BLaER1 treated with 17β-estradiol and CSF1 and Interleukin-3, amounts not matched to agents 10 nM and 100 nM (cell line): ENCODE measurements around the gene DIPK2B.

Experiments used
- H3K27ac ChIP-seq, 11 experiments: shearing (Covaris generic); formaldehyde crosslinking; 2 replicates each; pipeline ENCODE4 v1.8.1; 2022
- H3K27me3 ChIP-seq, 11 experiments: shearing (Covaris generic); formaldehyde crosslinking; 2 replicates each; pipeline ENCODE4 v1.8.1; 2022
- H3K36me3 ChIP-seq, 11 experiments: shearing (Covaris generic); formaldehyde crosslinking; 2 replicates each; pipeline ENCODE4 v1.8.1; 2022
- H3K4me1 ChIP-seq, 10 experiments: shearing (Covaris generic); formaldehyde crosslinking; 2 replicates each; pipeline ENCODE4 v1.8.1; 2022
- H3K4me2 ChIP-seq, 11 experiments: shearing (Covaris generic); formaldehyde crosslinking; 2 replicates each; pipeline ENCODE4 v1.8.1; 2022
- H3K4me3 ChIP-seq, 10 experiments: shearing (Covaris generic); formaldehyde crosslinking; 2 replicates each; pipeline ENCODE4 v1.8.1; 2022
- H3K9ac ChIP-seq, 11 experiments: shearing (Covaris generic); formaldehyde crosslinking; 2 replicates each; pipeline ENCODE4 v1.8.1; 2022
- H3K9me3 ChIP-seq, 11 experiments: shearing (Covaris generic); formaldehyde crosslinking; replicated peaks in 1 of 11; 2 replicates each; pipeline ENCODE4 v1.8.1; 2022
- H4K20me1 ChIP-seq, 11 experiments: shearing (Covaris generic); formaldehyde crosslinking; 2 replicates each; pipeline ENCODE4 v1.8.1; 2022
- Cebpa-rat ChIP-seq, 11 experiments: shearing (Covaris generic); IDR thresholded peaks; 2 replicates each; pipeline ENCODE4 v1.8.1; 2022

DIPK2B gene

DNA sequence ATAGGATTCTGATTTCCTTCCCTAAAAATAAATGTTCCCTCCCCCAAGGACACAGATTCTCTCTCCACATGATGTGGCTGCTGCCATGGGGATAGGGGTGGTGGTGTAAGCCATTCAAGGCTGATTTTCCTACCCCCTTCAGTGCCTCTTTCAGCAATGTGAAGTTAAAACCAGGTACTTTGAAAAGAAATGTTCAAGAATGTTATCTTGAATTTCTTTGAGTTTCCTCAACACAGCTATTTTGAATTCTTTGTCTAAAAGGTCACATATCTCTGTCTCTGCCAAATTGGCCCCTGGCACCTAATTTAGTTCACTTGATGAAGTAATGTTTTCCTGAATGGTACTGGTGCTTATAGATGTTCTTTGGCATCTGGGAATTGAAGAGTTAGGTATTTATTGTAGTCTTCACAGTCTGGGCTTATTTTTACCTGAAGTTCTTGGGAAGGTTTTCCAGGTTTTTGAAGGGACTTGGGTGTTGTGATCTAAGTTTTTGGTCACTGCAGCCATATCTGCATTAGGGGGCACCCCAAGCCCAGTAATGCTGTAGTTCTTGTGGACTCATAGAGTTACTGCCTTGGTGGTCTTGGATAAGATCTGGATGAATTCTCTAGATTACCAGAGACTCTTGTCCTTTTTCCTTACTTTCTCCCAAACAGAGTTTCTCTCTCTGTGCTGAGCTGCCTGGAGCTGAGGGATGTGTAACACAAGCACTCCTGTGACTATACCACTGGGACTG is 7.6 kb upstream of the DIPK2B start:
- TF ChIP-seq Cebpa-rat (IDR thresholded peaks at IDR 0.05): no peak
- no peak overlapping the region for H3K4me3 ChIP-seq
- H3K4me2 ChIP-seq: peak overlapping the region in 5 of 11 experiments; percentile 8 to 46 (median 24); a peak in 8 of 22 replicates
- H3K27ac ChIP-seq: no peak overlapping the region
- H3K36me3 ChIP-seq: no peaks in the 10 kb centered on the region
- H3K27me3 ChIP-seq: no peaks in the 10 kb centered on the region
- no peak overlapping the region for H3K9ac ChIP-seq
- H3K4me1 ChIP-seq: peaks cover 0 to 12% (median 7%) of the 10 kb centered on the region in 10 experiments; a peak in 11 of 20 replicates
- H4K20me1 ChIP-seq: no peaks in the 10 kb centered on the region
- peaks cover 33 to 63% (median 55%) of the 10 kb centered on the region in 11 experiments for H3K9me3 ChIP-seq

DNA sequence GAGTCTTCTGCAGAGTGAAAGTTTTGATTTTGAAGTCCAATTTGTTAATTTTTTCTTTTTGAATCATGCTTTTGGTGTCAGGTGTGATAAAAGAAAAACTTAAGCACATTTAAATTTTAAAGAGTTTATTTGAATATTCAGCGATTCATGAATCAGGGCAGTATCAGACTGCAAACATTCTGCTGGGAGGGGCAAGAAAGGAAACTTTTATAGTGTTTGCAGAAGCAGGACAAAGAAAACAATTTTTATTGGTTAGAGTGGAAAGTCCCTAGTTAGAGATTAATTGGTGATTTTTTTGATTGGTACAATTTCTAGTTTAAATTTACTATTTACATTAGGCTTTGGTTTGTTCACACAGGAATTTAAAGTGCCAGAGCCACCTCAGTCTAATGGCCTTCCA is 1.5 kb upstream of the DIPK2B start:
- Histone ChIP-seq H3K27me3 (peaks cover 0 to 9% (median 0%) of the 10 kb centered on the region in 11 experiments; a peak in 4 of 22 replicates), H3K36me3 (no peaks in the 10 kb centered on the region), H3K4me1 (0 out of 20 replicates have a peak, but pooled peaks cover 0 to 8% (median 0%) of the 10 kb centered on the region in 10 experiments), H3K4me2 (no peak overlapping the region), H3K27ac (no peak overlapping the region), H3K4me3 (no peak overlapping the region), H4K20me1 (no peaks in the 10 kb centered on the region), H3K9ac (no peak overlapping the region), H3K9me3 (peaks cover 13 to 22% (median 18%) of the 10 kb centered on the region in 11 experiments; a peak in 21 of 22 replicates)
- TF ChIP-seq Cebpa-rat (IDR thresholded peaks at IDR 0.05): no peak

DNA sequence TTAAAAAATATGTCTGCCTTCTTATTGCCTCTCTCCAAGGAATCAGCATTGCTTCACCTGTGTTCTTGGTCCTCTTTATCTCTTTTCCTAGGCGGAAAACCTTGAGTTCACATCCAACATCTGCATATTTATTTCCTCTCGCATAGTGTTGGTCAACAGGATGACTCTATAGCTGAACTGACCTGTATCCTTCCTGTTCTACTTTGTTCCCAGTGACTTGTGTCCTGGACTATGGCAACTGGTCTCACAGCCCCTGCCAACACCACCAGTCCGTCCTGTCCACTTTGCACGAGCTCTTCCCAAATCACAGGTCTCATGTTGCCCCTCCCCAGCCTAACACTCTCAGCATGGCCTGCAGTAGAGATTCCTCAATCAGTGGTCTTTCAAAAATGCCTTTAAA is 2.0 kb downstream of the DIPK2B start:
- H3K4me1 ChIP-seq: 0 out of 20 replicates have a peak, but pooled peaks cover 0 to 8% (median 0%) of the 10 kb centered on the region in 10 experiments
- H3K4me2 ChIP-seq: peak overlapping the region in 1 of 11 experiments; percentile 7; a peak in 2 of 22 replicates
- no peaks in the 10 kb centered on the region for H4K20me1 ChIP-seq
- no peaks in the 10 kb centered on the region for H3K36me3 ChIP-seq
- H3K27me3 ChIP-seq: peaks cover 0 to 9% (median 0%) of the 10 kb centered on the region in 11 experiments; a peak in 4 of 22 replicates
- no peak for TF ChIP-seq Cebpa-rat (IDR thresholded peaks at IDR 0.05)
- no peak overlapping the region for H3K4me3 ChIP-seq
- no peak overlapping the region for H3K9ac ChIP-seq
- H3K9me3 ChIP-seq: no peaks in the 10 kb centered on the region
- H3K27ac ChIP-seq: no peak overlapping the region

DNA sequence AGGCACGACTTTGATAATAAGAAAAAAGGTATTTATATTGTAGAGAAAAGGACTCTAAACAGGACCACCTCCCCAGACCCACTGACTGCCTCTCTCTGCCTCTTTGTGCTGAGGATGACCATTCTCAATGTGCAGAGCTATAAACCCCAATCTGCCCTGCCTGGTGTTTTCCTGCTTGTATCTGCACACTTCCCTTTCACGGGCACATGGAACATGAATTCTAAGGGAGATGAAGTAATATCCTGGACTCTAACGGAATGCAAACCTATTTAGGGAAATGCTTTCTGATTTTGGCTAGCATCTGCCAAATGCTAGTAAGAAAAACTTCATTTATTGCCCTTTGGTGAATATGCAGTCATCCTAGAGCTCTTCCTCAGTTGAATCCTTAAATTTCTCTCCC is 2.4 kb downstream of the DIPK2B start:
- H3K9me3 ChIP-seq: no peaks in the 10 kb centered on the region
- TF ChIP-seq Cebpa-rat (IDR thresholded peaks at IDR 0.05): no peak
- H3K4me2 ChIP-seq: peak overlapping the region in 3 of 11 experiments; percentile 7 to 24 (median 23); a peak in 2 of 22 replicates
- H3K36me3 ChIP-seq: no peaks in the 10 kb centered on the region
- H3K9ac ChIP-seq: no peak overlapping the region
- H3K27me3 ChIP-seq: peaks cover 0 to 9% (median 0%) of the 10 kb centered on the region in 11 experiments; a peak in 4 of 22 replicates
- H4K20me1 ChIP-seq: no peaks in the 10 kb centered on the region
- H3K27ac ChIP-seq: no peak overlapping the region
- 0 out of 20 replicates have a peak, but pooled peaks cover 0 to 8% (median 0%) of the 10 kb centered on the region in 10 experiments for H3K4me1 ChIP-seq
- H3K4me3 ChIP-seq: no peak overlapping the region

DNA sequence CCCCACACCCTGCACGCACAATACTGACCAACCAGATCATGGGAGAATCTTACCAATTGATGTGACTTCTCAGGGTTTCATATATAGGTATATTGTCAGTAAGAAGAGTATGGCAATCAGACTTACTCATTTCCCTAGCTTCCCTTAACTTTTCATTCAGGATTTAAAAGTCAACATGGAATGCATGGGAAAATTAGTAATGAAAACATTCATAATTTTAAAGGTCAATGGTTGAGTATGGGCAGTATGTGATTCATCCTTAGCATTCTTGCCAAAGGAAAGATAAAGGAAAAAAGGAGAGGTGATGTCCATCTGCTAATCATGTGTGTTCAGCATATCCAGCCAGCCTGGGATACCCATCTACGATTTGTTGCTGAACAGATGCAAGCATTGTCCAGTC is 4.0 kb downstream of the DIPK2B start:
- H3K4me2 ChIP-seq: no peak overlapping the region
- no peak for TF ChIP-seq Cebpa-rat (IDR thresholded peaks at IDR 0.05)
- H3K9me3 ChIP-seq: no peaks in the 10 kb centered on the region
- peaks cover 0 to 15% (median 2%) of the 10 kb centered on the region in 10 experiments; a peak in 12 of 20 replicates for H3K4me1 ChIP-seq
- no peak overlapping the region for H3K27ac ChIP-seq
- H3K9ac ChIP-seq: no peak overlapping the region
- peaks cover 0 to 2% (median 0%) of the 10 kb centered on the region in 11 experiments; a peak in 1 of 22 replicates for H4K20me1 ChIP-seq
- H3K27me3 ChIP-seq: peaks cover 0 to 6% (median 0%) of the 10 kb centered on the region in 11 experiments; a peak in 4 of 22 replicates
- no peak overlapping the region for H3K4me3 ChIP-seq
- H3K36me3 ChIP-seq: no peaks in the 10 kb centered on the region

DNA sequence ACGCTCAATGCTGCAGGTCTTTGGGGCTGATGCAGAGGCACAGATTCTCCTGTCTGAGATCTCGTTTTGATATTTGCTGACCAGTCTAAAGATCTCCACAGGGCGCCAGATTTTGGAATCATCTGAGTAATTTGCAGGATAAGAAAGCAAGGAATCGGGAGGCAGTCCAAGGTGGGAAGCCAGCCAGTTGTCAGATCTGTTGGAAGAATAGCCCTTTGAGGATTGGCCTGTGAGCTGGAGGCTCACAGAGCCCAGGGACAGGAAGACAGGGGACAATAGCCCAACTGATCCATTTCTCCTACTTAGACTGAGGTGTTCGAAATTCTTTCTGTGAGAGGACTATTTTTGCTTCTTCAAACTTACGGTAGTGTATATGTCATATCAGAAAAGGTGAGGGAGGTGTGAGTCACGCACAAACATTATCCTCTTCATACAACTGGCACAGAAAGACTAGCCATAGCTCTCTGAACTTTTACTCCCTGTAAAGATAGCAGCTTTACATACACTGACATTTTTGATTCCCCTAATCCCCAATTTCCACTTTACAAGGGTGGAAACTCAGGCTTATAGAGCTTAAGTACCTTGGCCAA is 8.8 kb downstream of the DIPK2B start:
- no peak for TF ChIP-seq Cebpa-rat (IDR thresholded peaks at IDR 0.05)
- peaks cover 0 to 4% (median 0%) of the 10 kb centered on the region in 11 experiments; a peak in 1 of 22 replicates for H4K20me1 ChIP-seq
- no peak overlapping the region for H3K4me3 ChIP-seq
- H3K27ac ChIP-seq: no peak overlapping the region
- H3K9me3 ChIP-seq: no peaks in the 10 kb centered on the region
- H3K36me3 ChIP-seq: no peaks in the 10 kb centered on the region
- H3K9ac ChIP-seq: no peak overlapping the region
- peaks cover 0 to 22% (median 10%) of the 10 kb centered on the region in 10 experiments; a peak in 12 of 20 replicates for H3K4me1 ChIP-seq
- peak overlapping the region in 6 of 11 experiments; percentile 12 to 73 (median 52); a peak in 10 of 22 replicates for H3K4me2 ChIP-seq
- H3K27me3 ChIP-seq: peaks cover 0 to 22% (median 0%) of the 10 kb centered on the region in 11 experiments; a peak in 2 of 22 replicates

DNA sequence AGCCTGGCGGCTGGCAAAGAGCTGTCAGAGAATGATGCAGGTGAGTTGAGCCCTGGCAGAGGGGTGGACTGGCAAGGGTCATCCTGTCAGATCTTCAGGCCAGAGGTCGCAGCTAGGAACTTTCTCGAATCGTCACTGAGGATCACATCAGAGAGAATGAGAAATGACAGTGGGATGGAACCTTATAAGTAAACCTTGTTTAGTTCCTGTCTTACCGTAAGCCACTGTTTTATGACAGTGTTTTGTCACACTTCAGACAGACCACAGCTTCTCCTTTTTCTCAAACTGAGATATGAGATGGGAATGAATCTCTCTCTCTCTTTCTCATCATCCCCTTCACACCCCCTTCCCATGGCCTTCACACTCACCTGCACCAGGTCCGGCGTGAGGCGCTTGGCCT is 9.3 kb downstream of the DIPK2B start:
- H3K27ac ChIP-seq: peak overlapping the region in 3 of 11 experiments; percentile 28 to 67 (median 48); a peak in 4 of 22 replicates
- no peak for TF ChIP-seq Cebpa-rat (IDR thresholded peaks at IDR 0.05)
- H3K36me3 ChIP-seq: no peaks in the 10 kb centered on the region
- H3K27me3 ChIP-seq: peaks cover 0 to 22% (median 0%) of the 10 kb centered on the region in 11 experiments; a peak in 2 of 22 replicates
- no peak overlapping the region for H3K4me3 ChIP-seq
- peak overlapping the region in 6 of 11 experiments; percentile 16 to 73 (median 52); a peak in 11 of 22 replicates for H3K4me2 ChIP-seq
- peaks cover 0 to 4% (median 0%) of the 10 kb centered on the region in 11 experiments; a peak in 1 of 22 replicates for H4K20me1 ChIP-seq
- H3K9me3 ChIP-seq: no peaks in the 10 kb centered on the region
- H3K9ac ChIP-seq: peak overlapping the region in 2 of 11 experiments; percentile 46 to 54; a peak in 2 of 22 replicates
- peaks cover 0 to 22% (median 10%) of the 10 kb centered on the region in 10 experiments; a peak in 12 of 20 replicates for H3K4me1 ChIP-seq

DNA sequence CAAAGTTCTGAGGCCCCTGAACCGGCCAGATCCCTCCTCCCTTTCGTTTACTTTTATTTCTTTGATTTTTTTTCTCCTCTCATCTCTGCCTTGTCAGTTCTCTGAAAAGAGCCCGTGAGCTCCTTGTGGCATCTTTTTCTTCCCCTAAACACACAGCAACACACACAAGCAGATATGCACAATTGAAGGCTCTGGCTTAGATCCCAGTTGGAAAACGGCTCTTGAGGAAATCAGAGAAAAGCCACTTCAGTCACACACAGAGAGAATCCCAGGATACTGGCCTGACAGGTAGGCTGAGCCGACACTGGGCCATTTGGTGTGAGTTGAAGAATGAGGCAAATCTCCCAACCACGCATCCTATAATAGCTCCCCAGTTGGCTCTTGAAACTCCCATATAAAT is 12.9 kb downstream of the DIPK2B start:
- no peak overlapping the region for H3K27ac ChIP-seq

More for the DNA sequence above, 12.9 kb downstream of the DIPK2B start:
- Histone ChIP-seq H3K4me2 (peak overlapping the region in 7 of 11 experiments; percentile 35 to 81 (median 46); a peak in 8 of 22 replicates), H3K9me3 (no peaks in the 10 kb centered on the region), H3K9ac (no peak overlapping the region), H3K4me3 (no peak overlapping the region), H4K20me1 (peaks cover 0 to 4% (median 0%) of the 10 kb centered on the region in 11 experiments; a peak in 1 of 22 replicates), H3K4me1 (peaks cover 0 to 22% (median 10%) of the 10 kb centered on the region in 10 experiments; a peak in 12 of 20 replicates), H3K36me3 (no peaks in the 10 kb centered on the region), H3K27me3 (peaks cover 0 to 22% (median 0%) of the 10 kb centered on the region in 11 experiments; a peak in 2 of 22 replicates)
- no peak for TF ChIP-seq Cebpa-rat (IDR thresholded peaks at IDR 0.05)
